Common myeloid progenitor, CD34-positive (primary cell): ENCODE measurements around the gene TGFBRAP1.
A peak's percentile ranks its signal among the peaks of the same experiment; 100 is the strongest.

Experiments
- CTCF ChIA-PET: fragments of 350-600 bp; sonication (Branson Sonifier 250); formaldehyde crosslinking; loops from one replicate; lab custom pipeline; 2021; ENCODE audit warnings: antibody characterized with exemption; lab: Charles Lee
- POLR2A ChIA-PET: fragments of 350-600 bp; sonication (Branson Sonifier 250); formaldehyde crosslinking; loops from one replicate; lab custom pipeline; 2021; ENCODE audit warnings: antibody characterized with exemption; lab: Charles Lee
- DNase-seq, 3 donors: peaks; one replicate each; pipeline versions ENCODE4 v3.0.0 to v3.0.0-alpha.2; 2013
- H3K27ac ChIP-seq, 2 experiments: 1 replicate in 1 of 2; 2 replicates in 1 of 2; pipeline ENCODE4 v1.7.0; 2013; ENCODE audit warnings: inconsistent platforms in 2 of 2, low read length in 2 of 2, mild to moderate bottlenecking in 2 of 2, low read depth in 1 of 2, moderate library complexity in 1 of 2; ENCODE audit not compliant: severe bottlenecking in 2 of 2, insufficient read depth in 1 of 2, poor library complexity in 1 of 2
- H3K27me3 ChIP-seq, 5 experiments: replicated peaks in 2 of 5; 1 replicate in 3 of 5; 2 replicates in 2 of 5; pipeline versions ENCODE4 v1.6.1 to v1.7.0; 2013; ENCODE audit warnings: low read length in 4 of 5, mild to moderate bottlenecking in 2 of 5, moderate library complexity in 2 of 5, inconsistent platforms in 1 of 5; ENCODE audit not compliant: insufficient read depth in 5 of 5, control insufficient read depth in 4 of 5
- H3K36me3 ChIP-seq, 4 experiments: 1 replicate in 2 of 4; 2 replicates in 2 of 4; pipeline versions ENCODE4 v1.6.1 to v1.7.0; 2013; ENCODE audit warnings: low read length in 3 of 4, control low read depth in 1 of 4, mild to moderate bottlenecking in 1 of 4; ENCODE audit not compliant: control insufficient read depth in 4 of 4, insufficient read depth in 4 of 4
- H3K4me1 ChIP-seq, 4 experiments: 1 replicate in 3 of 4; 2 replicates in 1 of 4; pipeline versions ENCODE4 v1.6.1 to v1.7.1; 2013; ENCODE audit warnings: low read length in 3 of 4, mild to moderate bottlenecking in 3 of 4, control low read depth in 1 of 4, inconsistent platforms in 1 of 4, moderate library complexity in 1 of 4; ENCODE audit not compliant: control insufficient read depth in 4 of 4, insufficient read depth in 4 of 4; ENCODE audit errors: control extremely low read depth in 1 of 4
- H3K4me3 ChIP-seq, 7 experiments: 1 replicate in 4 of 7; 2 replicates in 3 of 7; pipeline versions ENCODE4 v1.5.1 to v1.7.0; 2013; ENCODE audit warnings: mild to moderate bottlenecking in 7 of 7, low read length in 6 of 7, moderate library complexity in 6 of 7, inconsistent platforms in 2 of 7, low read depth in 2 of 7, control low read depth in 1 of 7; ENCODE audit not compliant: insufficient read depth in 4 of 7, control insufficient read depth in 1 of 7; ENCODE audit errors: extremely low read depth in 1 of 7
- H3K9me3 ChIP-seq, 5 experiments: 1 replicate in 4 of 5; 2 replicates in 1 of 5; pipeline versions ENCODE4 v1.6.1 to v1.7.1; 2013; ENCODE audit warnings: low read length in 4 of 5, mild to moderate bottlenecking in 2 of 5, inconsistent platforms in 1 of 5, low read depth in 1 of 5, moderate library complexity in 1 of 5; ENCODE audit not compliant: control insufficient read depth in 4 of 5, insufficient read depth in 2 of 5; ENCODE audit errors: control extremely low read depth in 1 of 5
- WGBS: methylation state at CpG from one replicate; pipeline ENCODE4 v1.1.5; 2013; ENCODE audit not compliant: insufficient coverage; 5-methylcytosine and 5-hydroxymethylcytosine counted together

The TGFBRAP1 gene

DNA sequence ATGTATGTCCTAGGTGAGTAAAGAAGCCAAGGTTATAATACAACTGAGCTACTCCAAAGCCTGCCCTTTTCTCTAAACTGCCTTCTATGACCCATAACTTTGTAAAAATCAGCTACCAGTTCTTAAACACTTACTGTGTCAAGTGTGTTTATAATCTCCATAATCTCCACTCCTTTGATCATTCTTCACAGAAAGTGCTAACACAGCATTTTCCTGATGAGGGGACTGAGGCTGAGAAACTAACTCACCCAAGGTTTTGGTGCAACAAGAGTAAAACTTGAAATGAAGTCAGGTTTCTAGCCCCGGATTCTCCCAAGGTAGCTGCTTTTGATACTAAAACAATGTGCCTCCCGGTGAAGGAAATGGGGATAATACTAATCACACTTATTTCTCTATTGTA lies 5.9 kb upstream of the TGFBRAP1 start:
- H3K4me1 ChIP-seq: peaks cover 14 to 37% (median 20%) of the 10 kb centered on the region in 4 experiments
- H3K27me3 ChIP-seq: no peaks in the 10 kb centered on the region
- H3K27ac ChIP-seq: no peak overlapping the region
- peaks cover 3 to 8% (median 5%) of the 10 kb centered on the region in 4 experiments for H3K36me3 ChIP-seq
- no peaks in the 10 kb centered on the region for H3K9me3 ChIP-seq
- no peak for DNase-seq
- H3K4me3 ChIP-seq: no peak overlapping the region
- WGBS: no CpG with 5 or more reads among the region's 2 CpGs
- CTCF ChIA-PET: interaction anchor here (0.7 to 1.3 kb wide), 6 partner anchors 9 to 48 kb away, joined by 3 to 6 read pairs (median 4); no protein-coding TSS in a partner anchor
- POLR2A ChIA-PET: no interaction called here

GRCh38 chr2:105334211-105334610 lies 4.7 kb upstream of the TGFBRAP1 start:
- H3K27ac ChIP-seq: no peak overlapping the region
- CTCF ChIA-PET: interaction anchor here (1.0 to 1.8 kb wide), 2 partner anchors 9 to 41 kb away, joined by 3 to 5 read pairs; no protein-coding TSS in a partner anchor
- H3K4me3 ChIP-seq: no peak overlapping the region
- no peaks in the 10 kb centered on the region for H3K27me3 ChIP-seq
- H3K9me3 ChIP-seq: no peaks in the 10 kb centered on the region
- DNase-seq: no peak
- H3K36me3 ChIP-seq: peaks cover 0 to 3% (median 0%) of the 10 kb centered on the region in 4 experiments
- WGBS: 88% methylated on average over 3 of the region's 4 CpGs
- peaks cover 15 to 38% (median 27%) of the 10 kb centered on the region in 4 experiments for H3K4me1 ChIP-seq
- POLR2A ChIA-PET: no interaction called here

- peaks cover 0 to 6% (median 0%) of the 10 kb centered on the region in 4 experiments for H3K36me3 ChIP-seq
- peak overlapping the region; percentile 90 to 96 for H3K27ac ChIP-seq
- CTCF ChIA-PET: interaction anchor here (0.6 to 4.4 kb wide), 7 partner anchors 8 to 191 kb away, joined by 3 to 29 read pairs (median 4); partner anchors contain the start of gene C2orf49
- no peaks in the 10 kb centered on the region for H3K27me3 ChIP-seq
- POLR2A ChIA-PET: interaction anchor here (0.6 to 0.9 kb wide), 3 partner anchors 8 to 754 kb away, joined by 3 to 4 read pairs (median 4); no protein-coding TSS in a partner anchor
- H3K4me1 ChIP-seq: peaks cover 7 to 48% (median 45%) of the 10 kb centered on the region in 4 experiments
- 80% methylated on average over 1 of the region's 4 CpGs for whole genome bisulfite sequencing
- peak in 2 of 3 donors; percentile 49 to 56 for DNase-seq
- H3K4me3 ChIP-seq: peak overlapping the region in 5 of 7 experiments; percentile 55 to 76 (median 75)
- no peaks in the 10 kb centered on the region for H3K9me3 ChIP-seq
Measured at GRCh38 chr2:105330681-105331375, 1.3 kb upstream of the TGFBRAP1 start.

GRCh38 chr2:105329197-105329554 lies 359 bp downstream of the TGFBRAP1 start:
- CTCF ChIA-PET: interaction anchor here (0.8 to 4.4 kb wide), 7 partner anchors 10 to 41 kb away, joined by 3 to 29 read pairs (median 10); partner anchors contain the start of gene C2orf49

DNA sequence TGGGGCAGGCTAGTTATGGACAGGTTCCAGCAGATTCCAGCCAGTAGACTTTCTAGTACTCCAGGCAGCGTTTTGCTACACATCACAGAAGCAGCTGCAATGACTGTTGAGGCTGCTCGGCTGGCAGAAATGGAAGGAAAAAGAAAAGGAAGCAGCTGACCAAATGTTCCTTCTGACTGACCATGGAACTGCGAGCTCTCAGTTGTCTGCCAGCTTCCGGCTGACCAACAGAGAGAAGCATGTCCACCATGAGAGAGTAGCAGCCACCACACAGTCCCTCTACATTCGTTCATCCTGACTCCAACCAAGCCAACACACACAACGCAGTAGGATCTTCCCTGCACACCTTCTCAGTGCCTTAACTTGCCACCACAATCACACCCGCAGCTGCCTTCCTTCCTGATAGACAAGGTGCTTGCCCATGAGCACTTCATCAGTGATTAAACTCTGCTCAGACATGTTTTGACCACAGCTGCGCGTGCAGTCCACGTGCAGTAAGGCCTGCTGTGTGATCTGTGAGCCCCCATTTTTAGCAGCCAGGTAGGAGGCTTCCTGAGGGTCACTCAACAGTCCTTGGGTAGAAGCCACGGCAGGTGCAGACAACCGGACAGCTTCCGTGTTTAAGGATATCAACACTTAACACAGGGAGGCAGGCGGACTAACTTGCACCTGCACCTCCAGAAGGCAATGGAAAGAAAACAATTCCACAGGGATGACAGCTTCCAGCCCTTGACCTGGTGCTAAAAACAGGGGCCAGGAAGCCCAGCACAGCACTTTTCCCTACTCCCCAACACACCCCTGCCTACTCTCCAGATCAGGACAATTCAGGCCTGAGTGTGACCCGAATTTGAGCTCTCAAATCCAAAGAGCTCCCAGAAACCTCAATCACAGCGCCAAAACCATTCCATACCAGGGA lies 996 bp downstream of the TGFBRAP1 start:
- peak in 2 of 3 donors; percentile 81 to 87 for DNase-seq
- H3K4me3 ChIP-seq: peak overlapping the region; percentile 37 to 85 (median 76)
- peaks cover 24 to 71% (median 68%) of the 10 kb centered on the region in 4 experiments for H3K4me1 ChIP-seq
- WGBS: 0% methylated on average over 13 of the region's 16 CpGs
- peak overlapping the region; percentile 86 to 94 for H3K27ac ChIP-seq
- H3K27me3 ChIP-seq: no peaks in the 10 kb centered on the region
- no peaks in the 10 kb centered on the region for H3K9me3 ChIP-seq
- ChIA-PET CTCF (interaction anchor here (0.8 to 4.4 kb wide), 8 partner anchors 10 to 41 kb away, joined by 3 to 29 read pairs (median 10); partner anchors contain the start of gene C2orf49), POLR2A (interaction anchor here (0.6 to 1.7 kb wide), 4 partner anchors 8 to 19 kb away, joined by 3 to 4 read pairs (median 4); partner anchors contain the start of gene C2orf49)
- peaks cover 0 to 7% (median 1%) of the 10 kb centered on the region in 4 experiments for H3K36me3 ChIP-seq

More at GRCh38 chr2:105329197-105329554, 359 bp downstream of the TGFBRAP1 start:
- 0% methylated on average over 5 of the region's 17 CpGs for WGBS
- Histone ChIP-seq H3K27me3 (no peaks in the 10 kb centered on the region), H3K4me3 (peak overlapping the region; percentile 37 to 85 (median 76)), H3K27ac (peak overlapping the region; percentile 86 to 94), H3K9me3 (no peaks in the 10 kb centered on the region), H3K4me1 (peaks cover 19 to 64% (median 62%) of the 10 kb centered on the region in 4 experiments), H3K36me3 (peaks cover 0 to 6% (median 1%) of the 10 kb centered on the region in 4 experiments)
- POLR2A ChIA-PET: interaction anchor here (1.1 to 1.7 kb wide), 3 partner anchors 9 to 20 kb away, joined by 3 to 4 read pairs (median 3); partner anchors contain the start of gene C2orf49
- DNase-seq: peak in 1 of 3 donors; percentile 52

DNA sequence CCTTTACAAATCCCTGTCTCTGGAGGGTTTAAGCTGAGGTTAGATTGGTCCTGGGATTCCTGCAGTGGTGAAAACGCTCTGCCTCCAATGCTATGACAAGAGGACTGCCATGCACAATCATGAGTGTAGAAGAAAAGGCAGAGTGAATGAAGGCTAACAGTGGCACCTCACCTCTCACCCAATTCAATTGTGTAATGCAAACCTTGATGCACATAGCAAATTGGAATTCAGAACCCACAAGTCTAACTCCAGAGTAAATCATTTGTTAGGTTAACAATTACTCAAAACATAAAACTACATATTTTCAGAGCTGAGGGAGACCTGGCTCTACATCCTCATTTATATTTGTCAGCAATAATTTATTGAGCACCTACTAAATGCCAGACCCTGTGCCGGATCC lies 1.8 kb downstream of the TGFBRAP1 start:
- 80% methylated on average over 1 of the region's 2 CpGs for WGBS
- Histone ChIP-seq H3K27me3 (no peaks in the 10 kb centered on the region), H3K9me3 (no peaks in the 10 kb centered on the region), H3K36me3 (peaks cover 0 to 15% (median 5%) of the 10 kb centered on the region in 4 experiments), H3K4me3 (peak overlapping the region in 5 of 7 experiments; percentile 75 to 85 (median 76)), H3K27ac (peak overlapping the region; percentile 86 to 94), H3K4me1 (peaks cover 31 to 79% (median 77%) of the 10 kb centered on the region in 4 experiments)
- POLR2A ChIA-PET: interaction anchor here (1.7 kb wide), 1 partner anchor 10 kb away, joined by 4 read pairs; the partner anchor contains the start of gene C2orf49
- CTCF ChIA-PET: interaction anchor here (1.1 to 4.4 kb wide), 6 partner anchors 11 to 40 kb away, joined by 3 to 29 read pairs (median 10); partner anchors contain the start of gene C2orf49
- no peak for DNase-seq
